ENCODE data around the gene IVL.

IVL gene

DNA sequence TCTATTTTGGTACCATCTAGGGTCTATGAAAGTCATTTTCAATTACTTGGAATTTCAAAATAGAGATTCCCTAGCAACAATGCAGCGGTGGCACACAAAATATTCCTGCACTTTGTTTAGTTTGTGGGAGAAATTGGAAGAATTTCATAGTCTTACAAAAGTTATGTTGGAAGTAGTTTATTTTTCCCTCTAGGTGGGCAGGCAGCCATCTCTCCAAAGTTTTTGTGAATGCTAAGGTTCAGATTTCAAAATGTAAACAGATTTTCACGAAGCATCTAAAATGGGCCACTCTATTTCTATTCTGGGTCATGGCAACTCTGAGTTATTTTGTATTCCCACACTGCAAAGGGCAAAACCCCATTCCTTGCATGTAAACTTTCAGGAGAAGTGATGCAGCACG lies 22.3 kb upstream of the IVL start:
- no peaks in the 10 kb centered on the region for H3K79me2 ChIP-seq (ENCODE audit: insufficient read depth, low read length)
- no peaks in the 10 kb centered on the region for H3K36me3 ChIP-seq (ENCODE audit: insufficient read depth, low read length)
- H3K4me3 ChIP-seq (ENCODE audit: low read length, poor library complexity, severe bottlenecking) = no peak overlapping the region
- no peak overlapping the region for H2AFZ ChIP-seq (ENCODE audit: low read length)
- H4K20me1 ChIP-seq (ENCODE audit: insufficient read depth, low read length, poor library complexity, severe bottlenecking) = no peaks in the 10 kb centered on the region
- no peaks in the 10 kb centered on the region for H3K9me3 ChIP-seq (ENCODE audit: insufficient read depth, low read depth, low read length)
- H3K4me2 ChIP-seq (ENCODE audit: low read depth, low read length, poor library complexity, severe bottlenecking) = no peak overlapping the region
- no peaks in the 10 kb centered on the region for H3K9me2 ChIP-seq (replicated peaks; ENCODE audit: low read depth, low read length)
- H3K27me3 ChIP-seq (ENCODE audit: insufficient read depth, low read length, poor library complexity, severe bottlenecking) = no peaks in the 10 kb centered on the region
- no peak for TF ChIP-seq EZH2phosphoT487 (IDR thresholded peaks at IDR 0.05; ENCODE audit: borderline replicate concordance)
- TF ChIP-seq, protein P1, sequence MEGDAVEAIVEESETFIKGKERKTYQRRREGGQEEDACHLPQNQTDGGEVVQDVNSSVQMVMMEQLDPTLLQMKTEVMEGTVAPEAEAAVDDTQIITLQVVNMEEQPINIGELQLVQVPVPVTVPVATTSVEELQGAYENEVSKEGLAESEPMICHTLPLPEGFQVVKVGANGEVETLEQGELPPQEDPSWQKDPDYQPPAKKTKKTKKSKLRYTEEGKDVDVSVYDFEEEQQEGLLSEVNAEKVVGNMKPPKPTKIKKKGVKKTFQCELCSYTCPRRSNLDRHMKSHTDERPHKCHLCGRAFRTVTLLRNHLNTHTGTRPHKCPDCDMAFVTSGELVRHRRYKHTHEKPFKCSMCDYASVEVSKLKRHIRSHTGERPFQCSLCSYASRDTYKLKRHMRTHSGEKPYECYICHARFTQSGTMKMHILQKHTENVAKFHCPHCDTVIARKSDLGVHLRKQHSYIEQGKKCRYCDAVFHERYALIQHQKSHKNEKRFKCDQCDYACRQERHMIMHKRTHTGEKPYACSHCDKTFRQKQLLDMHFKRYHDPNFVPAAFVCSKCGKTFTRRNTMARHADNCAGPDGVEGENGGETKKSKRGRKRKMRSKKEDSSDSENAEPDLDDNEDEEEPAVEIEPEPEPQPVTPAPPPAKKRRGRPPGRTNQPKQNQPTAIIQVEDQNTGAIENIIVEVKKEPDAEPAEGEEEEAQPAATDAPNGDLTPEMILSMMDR (conservative IDR thresholded peaks at IDR 0.05; ENCODE audit: low read length) = no peak
- H3K4me1 ChIP-seq (ENCODE audit: insufficient read depth, low read length, poor library complexity, severe bottlenecking) = no peaks in the 10 kb centered on the region
- no peaks in the 10 kb centered on the region for H3F3A ChIP-seq (ENCODE audit: low read depth)
- H3K9ac ChIP-seq (ENCODE audit: low read depth, low read length, poor library complexity, severe bottlenecking) = no peak overlapping the region

DNA sequence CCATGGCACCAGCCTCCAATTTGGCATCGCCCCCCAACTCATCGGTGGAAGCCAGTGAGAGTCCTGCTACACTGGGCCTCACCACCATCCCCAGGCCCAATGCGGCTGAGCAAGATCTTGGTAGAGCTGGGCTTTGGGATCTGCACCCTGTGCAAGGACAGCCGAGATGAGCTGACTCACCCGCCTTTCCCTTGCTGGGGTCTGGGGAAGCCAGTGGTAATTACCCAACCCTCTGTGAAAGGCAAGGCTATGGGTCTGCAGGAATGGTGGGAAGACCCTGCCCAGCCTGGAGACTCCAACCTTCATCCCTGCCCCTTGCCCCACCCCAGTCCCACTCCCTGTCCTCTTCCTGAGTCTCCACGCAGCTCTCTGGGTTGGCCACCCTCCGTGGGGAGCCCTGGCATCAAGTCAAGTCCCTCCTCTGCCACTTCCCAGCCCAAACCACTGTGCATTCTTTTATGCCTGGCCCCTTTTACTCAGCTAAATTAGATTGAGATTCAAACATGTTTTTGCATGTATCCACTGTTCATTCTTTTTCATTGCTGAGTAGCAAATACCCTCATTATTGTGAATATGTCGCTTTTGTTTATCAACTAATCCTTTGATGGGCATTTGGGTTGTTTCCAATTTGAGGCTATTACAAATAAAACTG lies 21.5 kb upstream of the IVL start:
- Histone ChIP-seq H3K4me3 (ENCODE audit: low read length, poor library complexity, severe bottlenecking) (no peak overlapping the region), H2AFZ (ENCODE audit: low read length) (no peak overlapping the region), H3K4me2 (ENCODE audit: low read depth, low read length, poor library complexity, severe bottlenecking) (no peak overlapping the region), H3K27me3 (ENCODE audit: insufficient read depth, low read length, poor library complexity, severe bottlenecking) (no peaks in the 10 kb centered on the region), H3K36me3 (ENCODE audit: insufficient read depth, low read length) (no peaks in the 10 kb centered on the region), H3K4me1 (ENCODE audit: insufficient read depth, low read length, poor library complexity, severe bottlenecking) (no peaks in the 10 kb centered on the region), H3K9ac (ENCODE audit: low read depth, low read length, poor library complexity, severe bottlenecking) (no peak overlapping the region), H3K9me3 (ENCODE audit: insufficient read depth, low read depth, low read length) (no peaks in the 10 kb centered on the region), H3K9me2 (replicated peaks; ENCODE audit: low read depth, low read length) (no peaks in the 10 kb centered on the region), H4K20me1 (ENCODE audit: insufficient read depth, low read length, poor library complexity, severe bottlenecking) (no peaks in the 10 kb centered on the region), H3K79me2 (ENCODE audit: insufficient read depth, low read length) (no peaks in the 10 kb centered on the region), H3F3A (ENCODE audit: low read depth) (no peaks in the 10 kb centered on the region)
- TF ChIP-seq, protein P1 (conservative IDR thresholded peaks at IDR 0.05; ENCODE audit: low read length) = no peak
- TF ChIP-seq EZH2phosphoT487 (IDR thresholded peaks at IDR 0.05; ENCODE audit: borderline replicate concordance) = no peak

DNA sequence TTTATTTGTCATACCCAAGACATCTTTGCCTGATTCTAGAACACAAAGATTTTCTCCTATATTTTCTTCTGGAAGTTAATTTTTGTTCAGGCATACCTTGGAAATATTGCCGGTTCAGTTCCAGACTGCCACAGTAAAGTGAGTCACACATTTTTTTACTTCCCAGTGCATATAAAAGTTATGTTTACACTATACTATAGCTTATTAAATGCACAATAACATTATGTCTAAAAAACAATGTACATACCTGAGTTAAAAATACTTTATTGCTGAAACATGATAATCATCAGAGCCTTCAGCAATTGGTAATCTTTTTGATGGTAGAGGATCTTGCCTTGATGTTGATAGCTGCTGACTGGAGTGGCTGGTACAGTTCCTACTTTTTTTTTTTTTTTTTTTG lies 20.2 kb upstream of the IVL start:
- Histone ChIP-seq H3K27me3 (ENCODE audit: insufficient read depth, low read length, poor library complexity, severe bottlenecking) (no peaks in the 10 kb centered on the region), H3K9me3 (ENCODE audit: insufficient read depth, low read depth, low read length) (no peaks in the 10 kb centered on the region), H2AFZ (ENCODE audit: low read length) (no peak overlapping the region), H3K4me1 (ENCODE audit: insufficient read depth, low read length, poor library complexity, severe bottlenecking) (no peaks in the 10 kb centered on the region), H3K9me2 (replicated peaks; ENCODE audit: low read depth, low read length) (no peaks in the 10 kb centered on the region), H3K4me3 (ENCODE audit: low read length, poor library complexity, severe bottlenecking) (no peak overlapping the region), H3K9ac (ENCODE audit: low read depth, low read length, poor library complexity, severe bottlenecking) (no peak overlapping the region), H3K36me3 (ENCODE audit: insufficient read depth, low read length) (no peaks in the 10 kb centered on the region), H3K79me2 (ENCODE audit: insufficient read depth, low read length) (no peaks in the 10 kb centered on the region), H3F3A (ENCODE audit: low read depth) (no peaks in the 10 kb centered on the region), H3K4me2 (ENCODE audit: low read depth, low read length, poor library complexity, severe bottlenecking) (no peak overlapping the region), H4K20me1 (ENCODE audit: insufficient read depth, low read length, poor library complexity, severe bottlenecking) (no peaks in the 10 kb centered on the region)
- TF ChIP-seq, protein P1 (conservative IDR thresholded peaks at IDR 0.05; ENCODE audit: low read length) = no peak
- no peak for TF ChIP-seq EZH2phosphoT487 (IDR thresholded peaks at IDR 0.05; ENCODE audit: borderline replicate concordance)
